Neural cell (in vitro differentiated cells): ENCODE data around the gene ERCC5. TPM values are rescaled to one million over a fixed set of nuclear protein-coding genes. Genes with fewer than 3 reads are reported as not detected.

Experiments used
- H2AFZ ChIP-seq: fragments of 200-600, 300-800 bp; sonication (generic), shearing (Covaris generic); 2 replicates; pipeline ENCODE4 v1.6.0; 2014; ENCODE audit warnings: low read depth, mild to moderate bottlenecking, antibody characterized with exemption, low read length, moderate library complexity
- H3F3A ChIP-seq: fragments of 200-600 bp; shearing (Covaris generic); 2 replicates; pipeline ENCODE4 v1.6.1; 2016; ENCODE audit warnings: mild to moderate bottlenecking, moderate library complexity, mixed read lengths, antibody characterized with exemption, low read length; ENCODE audit not compliant: insufficient read depth, poor library complexity, severe bottlenecking
- H3K27ac ChIP-seq: fragments of 200-600, 300-800 bp; sonication (generic), shearing (Covaris generic); 2 replicates; pipeline ENCODE4 v1.5.1; 2014; ENCODE audit warnings: mild to moderate bottlenecking, low read length, moderate library complexity
- H3K27me3 ChIP-seq: fragments of 300-800, 200-600 bp; sonication (generic), shearing (Covaris generic); 2 replicates; pipeline ENCODE4 v1.6.0; 2014; ENCODE audit warnings: mild to moderate bottlenecking, low read depth, low read length, moderate library complexity; ENCODE audit not compliant: insufficient read depth
- H3K36me3 ChIP-seq: fragments of 300-800, 200-600 bp; sonication (generic), shearing (Covaris generic); 2 replicates; pipeline ENCODE4 v1.5.1; 2014; ENCODE audit warnings: mild to moderate bottlenecking, antibody characterized with exemption, low read length, moderate library complexity; ENCODE audit not compliant: insufficient read depth
- H3K4me2 ChIP-seq: fragments of 300-800, 200-600 bp; sonication (generic), shearing (Covaris generic); 2 replicates; pipeline ENCODE4 v1.6.0; 2014; ENCODE audit warnings: mild to moderate bottlenecking, low read length
- H3K4me3 ChIP-seq: fragments of 300-800, 200-600 bp; sonication (generic), shearing (Covaris generic); 2 replicates; pipeline ENCODE4 v1.5.1; 2014; ENCODE audit warnings: mild to moderate bottlenecking, low read length, moderate library complexity
- H3K79me2 ChIP-seq: fragments of 200-600 bp; shearing (Covaris generic); replicated peaks from 2 replicates; pipeline ENCODE4 v1.6.0; 2014; ENCODE audit warnings: mild to moderate bottlenecking, low read length, moderate library complexity; ENCODE audit not compliant: insufficient read depth
- H3K9ac ChIP-seq: fragments of 300-800, 200-600 bp; sonication (generic), shearing (Covaris generic); 2 replicates; pipeline ENCODE4 v1.6.1; 2016; ENCODE audit warnings: mild to moderate bottlenecking, low read length, mixed read lengths
- H3K9me2 ChIP-seq: fragments of 200-600 bp; shearing (Covaris generic); 2 replicates; pipeline ENCODE4 v1.6.1; 2016; ENCODE audit warnings: mild to moderate bottlenecking, low read length, mixed read lengths; ENCODE audit not compliant: insufficient read depth
- H3K9me3 ChIP-seq: fragments of 200-600, 300-800 bp; sonication (generic), shearing (Covaris generic); 2 replicates; pipeline ENCODE4 v1.6.1; 2016; ENCODE audit warnings: mild to moderate bottlenecking, mixed run types, low read length, moderate library complexity, mixed read lengths
- H4K20me1 ChIP-seq: fragments of 200-600 bp; shearing (Covaris generic); 2 replicates; pipeline ENCODE4 v1.6.1; 2016; ENCODE audit warnings: mild to moderate bottlenecking, mixed run types; ENCODE audit not compliant: insufficient read depth
- EP300 ChIP-seq: fragments of 450-650 bp; conservative IDR thresholded peaks from 2 replicates; pipeline ENCODE4 v1.6.1; 2014; ENCODE audit warnings: antibody characterized with exemption, mild to moderate bottlenecking, moderate library complexity; ENCODE audit not compliant: poor library complexity, severe bottlenecking
- EZH2 ChIP-seq: fragments of 200-600, 300-800 bp; shearing (Covaris generic), sonication (generic); IDR thresholded peaks from 2 replicates; pipeline ENCODE4 v1.6.1; 2014; ENCODE audit warnings: antibody characterized with exemption, low read length, borderline replicate concordance, mild to moderate bottlenecking; ENCODE audit not compliant: insufficient read depth, poor library complexity, severe bottlenecking
- MXI1 ChIP-seq: fragments of 450-650 bp; conservative IDR thresholded peaks from 2 replicates; pipeline ENCODE4 v1.6.1; 2014; ENCODE audit warnings: antibody characterized with exemption, mild to moderate bottlenecking; ENCODE audit not compliant: poor library complexity, severe bottlenecking
- POLR2AphosphoS5 ChIP-seq: IDR thresholded peaks from 2 replicates; pipeline ENCODE4 v1.6.1; 2012
- RAD21 ChIP-seq: fragments of 450-650 bp; conservative IDR thresholded peaks from 2 replicates; pipeline ENCODE4 v1.6.1; 2014; ENCODE audit warnings: antibody characterized with exemption, mild to moderate bottlenecking, moderate library complexity
- SMC3 ChIP-seq: fragments of 450-650 bp; conservative IDR thresholded peaks from 2 replicates; pipeline ENCODE4 v1.6.1; 2014; ENCODE audit warnings: antibody characterized with exemption, mild to moderate bottlenecking, moderate library complexity; ENCODE audit not compliant: poor library complexity
- TAF1 ChIP-seq: IDR thresholded peaks from 2 replicates; pipeline ENCODE4 v1.6.1; 2012; ENCODE audit warnings: low read depth
- polyA plus RNA-seq: library from polyadenylated mRNA; depleted of rRNA; stranded (reverse); fragments of >200 nt; gene quantifications from 2 replicates; pipeline ENCODE4 v1.2.3, GENCODE V29; 2014
- TF ChIP-seq, protein P1 (sequence below): fragments of 450-650 bp; IDR thresholded peaks from 2 replicates; pipeline ENCODE4 v1.5.1; 2014; ENCODE audit warnings: antibody characterized with exemption, mild to moderate bottlenecking, moderate library complexity; ENCODE audit not compliant: poor library complexity, severe bottlenecking
- TF ChIP-seq, protein P2 (sequence below): IDR thresholded peaks from 2 replicates; pipeline ENCODE4 v1.6.1; 2012; ENCODE audit warnings: borderline replicate concordance

ERCC5 gene
- polyA plus RNA-seq, 1 donor from 2014 or later = 67.5 TPM

DNA sequence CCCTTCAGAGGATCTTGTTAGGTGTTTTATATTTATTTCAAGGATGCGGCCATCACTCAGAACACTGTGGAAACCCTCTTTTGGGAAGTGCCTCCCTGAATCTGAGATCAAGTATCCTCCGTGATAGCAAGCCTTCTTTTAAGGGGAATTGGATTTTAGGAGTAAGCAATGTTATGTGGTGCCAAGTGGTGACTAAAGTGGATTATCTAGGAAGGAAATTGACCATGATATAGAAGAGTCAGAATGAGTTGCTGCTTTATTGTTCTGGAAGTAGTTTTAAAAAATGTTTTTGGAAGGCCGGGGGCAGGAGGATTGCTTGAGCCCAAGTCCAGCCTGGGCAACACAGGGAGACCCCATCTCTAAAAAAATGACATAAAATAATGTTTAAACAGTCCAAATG is 6.7 kb downstream of the ERCC5 start:
- H3K9ac ChIP-seq = no peak overlapping the region
- H3F3A ChIP-seq = no peaks in the 10 kb centered on the region
- H2AFZ ChIP-seq = no peak overlapping the region
- no peak overlapping the region for H3K4me2 ChIP-seq
- no peaks in the 10 kb centered on the region for H3K9me3 ChIP-seq
- H4K20me1 ChIP-seq = no peaks in the 10 kb centered on the region
- H3K4me3 ChIP-seq = no peak overlapping the region
- H3K79me2 ChIP-seq = peaks cover 17% of the 10 kb centered on the region
- no peaks in the 10 kb centered on the region for H3K36me3 ChIP-seq
- no peaks in the 10 kb centered on the region for H3K9me2 ChIP-seq
- no peak for TF ChIP-seq RAD21
- TF ChIP-seq MXI1 = no peak
- TF ChIP-seq, protein P1, sequence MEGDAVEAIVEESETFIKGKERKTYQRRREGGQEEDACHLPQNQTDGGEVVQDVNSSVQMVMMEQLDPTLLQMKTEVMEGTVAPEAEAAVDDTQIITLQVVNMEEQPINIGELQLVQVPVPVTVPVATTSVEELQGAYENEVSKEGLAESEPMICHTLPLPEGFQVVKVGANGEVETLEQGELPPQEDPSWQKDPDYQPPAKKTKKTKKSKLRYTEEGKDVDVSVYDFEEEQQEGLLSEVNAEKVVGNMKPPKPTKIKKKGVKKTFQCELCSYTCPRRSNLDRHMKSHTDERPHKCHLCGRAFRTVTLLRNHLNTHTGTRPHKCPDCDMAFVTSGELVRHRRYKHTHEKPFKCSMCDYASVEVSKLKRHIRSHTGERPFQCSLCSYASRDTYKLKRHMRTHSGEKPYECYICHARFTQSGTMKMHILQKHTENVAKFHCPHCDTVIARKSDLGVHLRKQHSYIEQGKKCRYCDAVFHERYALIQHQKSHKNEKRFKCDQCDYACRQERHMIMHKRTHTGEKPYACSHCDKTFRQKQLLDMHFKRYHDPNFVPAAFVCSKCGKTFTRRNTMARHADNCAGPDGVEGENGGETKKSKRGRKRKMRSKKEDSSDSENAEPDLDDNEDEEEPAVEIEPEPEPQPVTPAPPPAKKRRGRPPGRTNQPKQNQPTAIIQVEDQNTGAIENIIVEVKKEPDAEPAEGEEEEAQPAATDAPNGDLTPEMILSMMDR = no peak
- no peak for TF ChIP-seq POLR2AphosphoS5
- TF ChIP-seq, protein P2, sequence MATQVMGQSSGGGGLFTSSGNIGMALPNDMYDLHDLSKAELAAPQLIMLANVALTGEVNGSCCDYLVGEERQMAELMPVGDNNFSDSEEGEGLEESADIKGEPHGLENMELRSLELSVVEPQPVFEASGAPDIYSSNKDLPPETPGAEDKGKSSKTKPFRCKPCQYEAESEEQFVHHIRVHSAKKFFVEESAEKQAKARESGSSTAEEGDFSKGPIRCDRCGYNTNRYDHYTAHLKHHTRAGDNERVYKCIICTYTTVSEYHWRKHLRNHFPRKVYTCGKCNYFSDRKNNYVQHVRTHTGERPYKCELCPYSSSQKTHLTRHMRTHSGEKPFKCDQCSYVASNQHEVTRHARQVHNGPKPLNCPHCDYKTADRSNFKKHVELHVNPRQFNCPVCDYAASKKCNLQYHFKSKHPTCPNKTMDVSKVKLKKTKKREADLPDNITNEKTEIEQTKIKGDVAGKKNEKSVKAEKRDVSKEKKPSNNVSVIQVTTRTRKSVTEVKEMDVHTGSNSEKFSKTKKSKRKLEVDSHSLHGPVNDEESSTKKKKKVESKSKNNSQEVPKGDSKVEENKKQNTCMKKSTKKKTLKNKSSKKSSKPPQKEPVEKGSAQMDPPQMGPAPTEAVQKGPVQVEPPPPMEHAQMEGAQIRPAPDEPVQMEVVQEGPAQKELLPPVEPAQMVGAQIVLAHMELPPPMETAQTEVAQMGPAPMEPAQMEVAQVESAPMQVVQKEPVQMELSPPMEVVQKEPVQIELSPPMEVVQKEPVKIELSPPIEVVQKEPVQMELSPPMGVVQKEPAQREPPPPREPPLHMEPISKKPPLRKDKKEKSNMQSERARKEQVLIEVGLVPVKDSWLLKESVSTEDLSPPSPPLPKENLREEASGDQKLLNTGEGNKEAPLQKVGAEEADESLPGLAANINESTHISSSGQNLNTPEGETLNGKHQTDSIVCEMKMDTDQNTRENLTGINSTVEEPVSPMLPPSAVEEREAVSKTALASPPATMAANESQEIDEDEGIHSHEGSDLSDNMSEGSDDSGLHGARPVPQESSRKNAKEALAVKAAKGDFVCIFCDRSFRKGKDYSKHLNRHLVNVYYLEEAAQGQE = no peak
- no peak for TF ChIP-seq EZH2
- TF ChIP-seq SMC3 = no peak
- TF ChIP-seq EP300 = no peak
- no peak for TF ChIP-seq TAF1
- H3K27me3 ChIP-seq = no peaks in the 10 kb centered on the region
- H3K27ac ChIP-seq = no peak overlapping the region

DNA sequence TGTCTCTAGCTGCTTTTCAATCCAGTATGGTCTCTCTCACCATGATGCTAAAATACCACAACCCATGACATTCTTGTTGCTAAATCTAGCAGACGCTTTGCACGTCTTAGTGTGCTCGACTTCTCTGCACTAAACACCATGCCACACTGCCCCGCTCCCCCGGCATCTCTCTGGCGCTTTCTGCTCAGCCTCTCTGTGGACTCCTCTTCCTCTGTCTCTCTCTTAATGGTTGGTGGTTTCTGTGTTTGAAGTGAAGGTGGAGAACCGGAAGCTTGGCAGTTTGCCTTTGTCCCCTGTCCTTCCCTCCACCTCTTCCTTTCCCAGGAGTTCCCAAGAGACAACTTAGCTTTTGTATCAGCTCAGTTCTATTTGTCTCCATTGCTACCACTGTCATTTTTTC is 8.8 kb downstream of the ERCC5 start:
- Histone ChIP-seq H3K79me2 (no peaks in the 10 kb centered on the region), H3K9me3 (no peaks in the 10 kb centered on the region), H3K4me3 (no peak overlapping the region), H3K4me2 (no peak overlapping the region), H4K20me1 (no peaks in the 10 kb centered on the region), H3K27me3 (no peaks in the 10 kb centered on the region), H3K9ac (no peak overlapping the region), H3K9me2 (no peaks in the 10 kb centered on the region), H3K27ac (no peak overlapping the region), H3F3A (no peaks in the 10 kb centered on the region), H3K36me3 (no peaks in the 10 kb centered on the region), H2AFZ (no peak overlapping the region)
- TF ChIP-seq RAD21 = no peak
- TF ChIP-seq POLR2AphosphoS5 = no peak

DNA sequence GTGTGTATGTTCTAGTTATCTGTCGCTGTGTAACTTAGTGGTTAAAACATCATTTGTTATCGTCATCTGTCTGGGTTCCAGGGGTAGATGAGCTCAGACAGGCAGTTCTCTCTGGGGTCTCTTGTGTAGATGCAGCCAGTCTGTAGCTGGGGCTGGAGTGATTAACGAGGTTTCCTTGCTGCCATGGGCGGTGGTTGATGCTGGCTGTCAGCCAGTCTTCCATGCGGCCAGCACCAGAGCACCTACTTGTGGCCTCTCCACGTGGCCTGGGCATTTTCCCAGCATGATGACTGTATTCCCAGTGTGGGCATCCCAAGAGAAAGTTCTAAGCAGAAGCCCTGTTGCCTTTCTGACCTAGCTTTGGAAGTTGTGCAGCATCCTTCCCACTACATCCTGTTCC is 10.7 kb downstream of the ERCC5 start:
- Histone ChIP-seq H3F3A (no peaks in the 10 kb centered on the region), H3K27ac (no peak overlapping the region), H3K9me2 (no peaks in the 10 kb centered on the region)

More for the DNA sequence above, 10.7 kb downstream of the ERCC5 start:
- no peaks in the 10 kb centered on the region for H3K36me3 ChIP-seq
- no peaks in the 10 kb centered on the region for H3K27me3 ChIP-seq
- no peak overlapping the region for H3K4me2 ChIP-seq
- H3K4me3 ChIP-seq = no peak overlapping the region
- no peak overlapping the region for H2AFZ ChIP-seq
- TF ChIP-seq EZH2 (no peak), MXI1 (no peak), SMC3 (no peak), EP300 (no peak), TAF1 (no peak)
- TF ChIP-seq, protein P1 = no peak
- no peaks in the 10 kb centered on the region for H4K20me1 ChIP-seq
- no peaks in the 10 kb centered on the region for H3K9me3 ChIP-seq
- no peaks in the 10 kb centered on the region for H3K79me2 ChIP-seq
- H3K9ac ChIP-seq = no peak overlapping the region
